Neural cell (in vitro differentiated cells): ENCODE data around the gene CAPN12. TPM values are rescaled to one million over a fixed set of nuclear protein-coding genes. Genes with fewer than 3 reads are reported as not detected.

Experiments used
- H2AFZ ChIP-seq: fragments of 200-600, 300-800 bp; sonication (generic), shearing (Covaris generic); 2 replicates; pipeline ENCODE4 v1.6.0; 2014; ENCODE audit warnings: low read depth, mild to moderate bottlenecking, antibody characterized with exemption, low read length, moderate library complexity
- H3F3A ChIP-seq: fragments of 200-600 bp; shearing (Covaris generic); 2 replicates; pipeline ENCODE4 v1.6.1; 2016; ENCODE audit warnings: mild to moderate bottlenecking, moderate library complexity, mixed read lengths, antibody characterized with exemption, low read length; ENCODE audit not compliant: insufficient read depth, poor library complexity, severe bottlenecking
- H3K27ac ChIP-seq: fragments of 200-600, 300-800 bp; sonication (generic), shearing (Covaris generic); 2 replicates; pipeline ENCODE4 v1.5.1; 2014; ENCODE audit warnings: mild to moderate bottlenecking, low read length, moderate library complexity
- H3K27me3 ChIP-seq: fragments of 300-800, 200-600 bp; sonication (generic), shearing (Covaris generic); 2 replicates; pipeline ENCODE4 v1.6.0; 2014; ENCODE audit warnings: mild to moderate bottlenecking, low read depth, low read length, moderate library complexity; ENCODE audit not compliant: insufficient read depth
- H3K36me3 ChIP-seq: fragments of 300-800, 200-600 bp; sonication (generic), shearing (Covaris generic); 2 replicates; pipeline ENCODE4 v1.5.1; 2014; ENCODE audit warnings: mild to moderate bottlenecking, antibody characterized with exemption, low read length, moderate library complexity; ENCODE audit not compliant: insufficient read depth
- H3K4me2 ChIP-seq: fragments of 300-800, 200-600 bp; sonication (generic), shearing (Covaris generic); 2 replicates; pipeline ENCODE4 v1.6.0; 2014; ENCODE audit warnings: mild to moderate bottlenecking, low read length
- H3K4me3 ChIP-seq: fragments of 300-800, 200-600 bp; sonication (generic), shearing (Covaris generic); 2 replicates; pipeline ENCODE4 v1.5.1; 2014; ENCODE audit warnings: mild to moderate bottlenecking, low read length, moderate library complexity
- H3K79me2 ChIP-seq: fragments of 200-600 bp; shearing (Covaris generic); replicated peaks from 2 replicates; pipeline ENCODE4 v1.6.0; 2014; ENCODE audit warnings: mild to moderate bottlenecking, low read length, moderate library complexity; ENCODE audit not compliant: insufficient read depth
- H3K9ac ChIP-seq: fragments of 300-800, 200-600 bp; sonication (generic), shearing (Covaris generic); 2 replicates; pipeline ENCODE4 v1.6.1; 2016; ENCODE audit warnings: mild to moderate bottlenecking, low read length, mixed read lengths
- H3K9me2 ChIP-seq: fragments of 200-600 bp; shearing (Covaris generic); 2 replicates; pipeline ENCODE4 v1.6.1; 2016; ENCODE audit warnings: mild to moderate bottlenecking, low read length, mixed read lengths; ENCODE audit not compliant: insufficient read depth
- H3K9me3 ChIP-seq: fragments of 200-600, 300-800 bp; sonication (generic), shearing (Covaris generic); 2 replicates; pipeline ENCODE4 v1.6.1; 2016; ENCODE audit warnings: mild to moderate bottlenecking, mixed run types, low read length, moderate library complexity, mixed read lengths
- H4K20me1 ChIP-seq: fragments of 200-600 bp; shearing (Covaris generic); 2 replicates; pipeline ENCODE4 v1.6.1; 2016; ENCODE audit warnings: mild to moderate bottlenecking, mixed run types; ENCODE audit not compliant: insufficient read depth
- CTCF ChIP-seq: fragments of 450-650 bp; IDR thresholded peaks from 2 replicates; pipeline ENCODE4 v1.5.1; 2014; ENCODE audit warnings: antibody characterized with exemption, mild to moderate bottlenecking, moderate library complexity; ENCODE audit not compliant: poor library complexity, severe bottlenecking
- EP300 ChIP-seq: fragments of 450-650 bp; conservative IDR thresholded peaks from 2 replicates; pipeline ENCODE4 v1.6.1; 2014; ENCODE audit warnings: antibody characterized with exemption, mild to moderate bottlenecking, moderate library complexity; ENCODE audit not compliant: poor library complexity, severe bottlenecking
- EZH2 ChIP-seq: fragments of 200-600, 300-800 bp; shearing (Covaris generic), sonication (generic); IDR thresholded peaks from 2 replicates; pipeline ENCODE4 v1.6.1; 2014; ENCODE audit warnings: antibody characterized with exemption, low read length, borderline replicate concordance, mild to moderate bottlenecking; ENCODE audit not compliant: insufficient read depth, poor library complexity, severe bottlenecking
- MXI1 ChIP-seq: fragments of 450-650 bp; conservative IDR thresholded peaks from 2 replicates; pipeline ENCODE4 v1.6.1; 2014; ENCODE audit warnings: antibody characterized with exemption, mild to moderate bottlenecking; ENCODE audit not compliant: poor library complexity, severe bottlenecking
- POLR2AphosphoS5 ChIP-seq: IDR thresholded peaks from 2 replicates; pipeline ENCODE4 v1.6.1; 2012
- RAD21 ChIP-seq: fragments of 450-650 bp; conservative IDR thresholded peaks from 2 replicates; pipeline ENCODE4 v1.6.1; 2014; ENCODE audit warnings: antibody characterized with exemption, mild to moderate bottlenecking, moderate library complexity
- REST ChIP-seq: IDR thresholded peaks from 2 replicates; pipeline ENCODE4 v1.6.1; 2012; ENCODE audit warnings: borderline replicate concordance
- SMC3 ChIP-seq: fragments of 450-650 bp; conservative IDR thresholded peaks from 2 replicates; pipeline ENCODE4 v1.6.1; 2014; ENCODE audit warnings: antibody characterized with exemption, mild to moderate bottlenecking, moderate library complexity; ENCODE audit not compliant: poor library complexity
- TAF1 ChIP-seq: IDR thresholded peaks from 2 replicates; pipeline ENCODE4 v1.6.1; 2012; ENCODE audit warnings: low read depth
- polyA plus RNA-seq: library from polyadenylated mRNA; depleted of rRNA; stranded (reverse); fragments of >200 nt; gene quantifications from 2 replicates; pipeline ENCODE4 v1.2.3, GENCODE V29; 2014

The CAPN12 gene
- polyA plus RNA-seq, 1 donor from 2014 or later = not detected

- Histone ChIP-seq H3K9me3 (no peaks in the 10 kb centered on the region), H4K20me1 (no peaks in the 10 kb centered on the region), H3K4me3 (no peak overlapping the region), H3F3A (no peaks in the 10 kb centered on the region), H3K27ac (no peak overlapping the region), H3K9me2 (no peaks in the 10 kb centered on the region), H3K36me3 (no peaks in the 10 kb centered on the region), H3K27me3 (no peaks in the 10 kb centered on the region), H3K9ac (no peak overlapping the region), H2AFZ (no peak overlapping the region), H3K4me2 (no peak overlapping the region), H3K79me2 (no peaks in the 10 kb centered on the region)
- no peak for TF ChIP-seq RAD21
- TF ChIP-seq EP300 = no peak
- TF ChIP-seq SMC3 = no peak
- TF ChIP-seq TAF1 = no peak
- TF ChIP-seq MXI1 = no peak
- no peak for TF ChIP-seq EZH2
Measured at GRCh38 chr19:38723606-38723965, 20.7 kb downstream of the CAPN12 start.

GRCh38 chr19:38722947-38723605, 21.2 kb downstream of the CAPN12 start:
- Histone ChIP-seq H3K9me2 (no peaks in the 10 kb centered on the region), H3K27ac (no peak overlapping the region), H4K20me1 (no peaks in the 10 kb centered on the region)

More at GRCh38 chr19:38722947-38723605, 21.2 kb downstream of the CAPN12 start:
- no peaks in the 10 kb centered on the region for H3K36me3 ChIP-seq
- TF ChIP-seq RAD21 = no peak
- no peak for TF ChIP-seq CTCF
- TF ChIP-seq EZH2 = no peak
- no peak for TF ChIP-seq TAF1
- no peak for TF ChIP-seq POLR2AphosphoS5
- TF ChIP-seq MXI1 = no peak
- TF ChIP-seq SMC3 = no peak
- no peak for TF ChIP-seq REST
- TF ChIP-seq EP300 = no peak
- H3K9me3 ChIP-seq = no peaks in the 10 kb centered on the region
- H3K79me2 ChIP-seq = no peaks in the 10 kb centered on the region
- no peak overlapping the region for H2AFZ ChIP-seq
- no peak overlapping the region for H3K9ac ChIP-seq
- no peaks in the 10 kb centered on the region for H3F3A ChIP-seq
- H3K27me3 ChIP-seq = no peaks in the 10 kb centered on the region
- H3K4me2 ChIP-seq = no peak overlapping the region
- no peak overlapping the region for H3K4me3 ChIP-seq
